Progenitor cell of endocrine pancreas (in vitro differentiated cells): ENCODE measurements around the gene PIK3R6. TPM values are rescaled to one million over a fixed set of nuclear protein-coding genes. Genes with fewer than 3 reads are reported as not detected.

Experiments
- DNase-seq: peaks from one replicate; pipeline ENCODE4 v3.0.0; 2021; ENCODE audit warnings: low spot score; ENCODE audit not compliant: unreplicated experiment
- H3K27ac Mint-ChIP-seq: 2 replicates; pipeline ENCODE4 v1.8.0; 2021; ENCODE audit warnings: mild to moderate bottlenecking, moderate library complexity, mixed read lengths
- H3K27me3 Mint-ChIP-seq: 2 replicates; pipeline ENCODE4 v1.8.0; 2021; ENCODE audit warnings: mixed read lengths
- H3K36me3 Mint-ChIP-seq: 2 replicates; pipeline ENCODE4 v1.8.0; 2022; ENCODE audit warnings: mixed read lengths; ENCODE audit not compliant: insufficient read depth
- H3K4me1 Mint-ChIP-seq: 2 replicates; pipeline ENCODE4 v1.8.0; 2021; ENCODE audit warnings: low read depth, mixed read lengths
- H3K4me3 Mint-ChIP-seq: 2 replicates; pipeline ENCODE4 v1.8.0; 2021; ENCODE audit warnings: low read depth, mild to moderate bottlenecking, moderate library complexity, mixed read lengths
- H3K9me3 Mint-ChIP-seq: 2 replicates; pipeline ENCODE4 v1.8.0; 2021; ENCODE audit warnings: low read depth, mixed read lengths
- CTCF ChIP-seq: fragments of 200-600 bp; sonication (generic); IDR thresholded peaks from one replicate; pipeline ENCODE4 v1.5.0; 2021; ENCODE audit warnings: antibody characterized with exemption, mild to moderate bottlenecking; ENCODE audit not compliant: unreplicated experiment
- total RNA-seq: library from RNA; stranded (reverse); gene quantifications from 2 replicates; pipeline ENCODE4 v1.2.1, GENCODE V29; 2021

The PIK3R6 gene
- total RNA-seq, 1 donor from 2014 or later: 0.07 TPM

DNA sequence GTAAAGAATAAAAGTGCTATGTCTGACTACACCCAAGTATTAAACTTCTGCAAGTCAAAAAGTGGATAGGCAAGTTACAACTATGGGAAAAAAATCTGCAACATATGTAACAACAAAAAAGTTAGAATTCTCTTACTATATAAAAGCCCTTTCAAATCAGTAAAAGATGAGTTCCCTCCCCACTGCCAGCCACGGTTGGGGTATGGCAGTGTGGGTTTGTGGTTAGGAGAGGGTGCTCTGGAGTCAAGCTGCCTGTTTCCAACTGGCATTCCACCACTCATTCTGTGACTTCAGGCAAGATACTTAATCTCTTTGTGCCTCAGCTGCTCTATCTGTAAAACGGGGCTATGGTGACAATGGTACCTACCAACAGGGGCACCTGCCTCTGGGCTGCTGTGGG is 41.7 kb downstream of the PIK3R6 start:
- Mint-ChIP-seq H3K36me3 (no peaks in the 10 kb centered on the region), H3K4me3 (no peak overlapping the region), H3K9me3 (peaks cover 15% of the 10 kb centered on the region), H3K27me3 (peaks cover 4% of the 10 kb centered on the region), H3K27ac (no peak overlapping the region), H3K4me1 (no peaks in the 10 kb centered on the region)
- DNase-seq: no peak
- TF ChIP-seq CTCF: no peak

- no peak for TF ChIP-seq CTCF
- H3K27ac Mint-ChIP-seq: no peak overlapping the region
- H3K4me1 Mint-ChIP-seq: no peaks in the 10 kb centered on the region
- peaks cover 15% of the 10 kb centered on the region for H3K9me3 Mint-ChIP-seq
- no peaks in the 10 kb centered on the region for H3K36me3 Mint-ChIP-seq
- DNase-seq: no peak
- H3K27me3 Mint-ChIP-seq: peaks cover 4% of the 10 kb centered on the region
- H3K4me3 Mint-ChIP-seq: no peak overlapping the region
Observed at GRCh38 chr17:8823279-8823678, 44.2 kb downstream of the PIK3R6 start.

GRCh38 chr17:8822401-8823035 is 45.0 kb downstream of the PIK3R6 start:
- Mint-ChIP-seq H3K4me1 (no peaks in the 10 kb centered on the region), H3K27me3 (peaks cover 3% of the 10 kb centered on the region), H3K27ac (no peak overlapping the region), H3K9me3 (peaks cover 15% of the 10 kb centered on the region), H3K36me3 (no peaks in the 10 kb centered on the region), H3K4me3 (no peak overlapping the region)
- no peak for TF ChIP-seq CTCF
- no peak for DNase-seq

- no peaks in the 10 kb centered on the region for H3K36me3 Mint-ChIP-seq
- no peaks in the 10 kb centered on the region for H3K4me1 Mint-ChIP-seq
- H3K4me3 Mint-ChIP-seq: no peak overlapping the region
- H3K27ac Mint-ChIP-seq: no peak overlapping the region
- no peak for TF ChIP-seq CTCF
- H3K9me3 Mint-ChIP-seq: peaks cover 15% of the 10 kb centered on the region
- H3K27me3 Mint-ChIP-seq: no peaks in the 10 kb centered on the region
- no peak for DNase-seq
Observed at GRCh38 chr17:8821446-8822105, 45.9 kb downstream of the PIK3R6 start.

DNA sequence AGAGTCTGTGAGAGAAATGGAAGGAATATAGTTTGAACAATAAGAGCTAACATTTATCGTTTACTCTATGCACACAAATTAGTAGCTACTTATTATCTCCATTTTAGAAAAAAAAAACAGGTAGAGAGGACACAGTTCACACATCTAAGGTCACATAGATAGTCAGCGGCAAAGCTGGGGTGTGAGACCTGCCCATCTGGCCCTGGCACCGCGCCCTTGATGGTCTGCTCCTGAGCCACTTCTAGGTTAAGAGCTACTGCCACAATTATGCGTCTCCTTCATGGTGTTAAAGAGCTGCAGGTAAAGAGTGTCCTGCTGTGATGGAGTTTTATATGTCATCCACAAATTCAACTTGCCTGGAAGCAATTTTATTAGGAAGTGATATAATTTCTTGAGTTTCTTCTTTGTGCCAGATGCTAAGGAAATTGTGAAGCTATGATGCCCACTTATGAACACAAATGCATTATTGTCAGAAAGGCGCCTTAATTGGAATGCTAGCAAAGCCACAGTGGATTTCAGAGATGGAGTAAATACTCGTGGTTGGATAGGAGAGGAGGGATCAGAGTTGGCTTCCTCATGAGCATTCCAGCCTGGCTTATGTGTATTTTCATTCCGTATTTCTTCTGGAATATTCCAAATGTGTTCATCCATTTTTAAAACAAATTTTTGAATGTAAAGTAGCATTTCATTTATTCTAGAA is 47.0 kb downstream of the PIK3R6 start:
- DNase-seq: no peak
- Mint-ChIP-seq H3K4me1 (no peaks in the 10 kb centered on the region), H3K27me3 (no peaks in the 10 kb centered on the region), H3K36me3 (no peaks in the 10 kb centered on the region), H3K4me3 (no peak overlapping the region), H3K27ac (no peak overlapping the region), H3K9me3 (peaks cover 15% of the 10 kb centered on the region)
- no peak for TF ChIP-seq CTCF
